ENCODE measurements around the gene ERMAP.
A peak's percentile ranks its signal among the peaks of the same experiment; 100 is the strongest.
"Not testable (repeated sequence)": the region's sequence is repeated elsewhere in the genome, so short reads cannot be mapped to it uniquely, and the experiment has no call there.

ERMAP gene

GRCh38 chr1:42845193-42845592 is 28.3 kb downstream of the ERMAP start:
- DNase-seq, result no peak

- DNase-seq, result no peak
Measured at GRCh38 chr1:42845866-42846256, 28.9 kb downstream of the ERMAP start.

GRCh38 chr1:42846257-42847110 is 29.6 kb downstream of the ERMAP start, which contains the start of gene ZNF691:
Gene ZNF691, plus strand, starts transcription at chr1:42846613. Its CDS starts 3,046 bp downstream, at chr1:42849659.
- DNase-seq, result peak; percentile 96

- no peak for DNase-seq
Measured at GRCh38 chr1:42847111-42847595, 30.2 kb downstream of the ERMAP start.

- no peak for DNase-seq
Measured at GRCh38 chr1:42847721-42848460, 31.0 kb downstream of the ERMAP start.

- DNase-seq, result no peak
Measured at GRCh38 chr1:42848823-42849537, 32.1 kb downstream of the ERMAP start.

GRCh38 chr1:42849944-42850343 is 33.0 kb downstream of the ERMAP start:
- no peak for DNase-seq

GRCh38 chr1:42851420-42851819 is 34.5 kb downstream of the ERMAP start:
- no peak for DNase-seq

GRCh38 chr1:42851960-42852607 is 35.2 kb downstream of the ERMAP start:
- DNase-seq, result no peak

GRCh38 chr1:42852608-42852980 is 35.7 kb downstream of the ERMAP start:
- DNase-seq, result no peak

GRCh38 chr1:42853116-42853884 is 36.4 kb downstream of the ERMAP start:
- no peak for DNase-seq

- DNase-seq, result not testable (repeated sequence)
Measured at GRCh38 chr1:42856554-42856953, 39.6 kb downstream of the ERMAP start.

- not testable (repeated sequence) for DNase-seq
Measured at GRCh38 chr1:42859366-42859765, 42.4 kb downstream of the ERMAP start.

- DNase-seq, result no peak
Measured at GRCh38 chr1:42860339-42861013, 43.6 kb downstream of the ERMAP start.

- no peak for DNase-seq
Measured at GRCh38 chr1:42861014-42861399, 44.1 kb downstream of the ERMAP start.

- no peak for DNase-seq
Measured at GRCh38 chr1:42866549-42866948, 49.6 kb downstream of the ERMAP start.

- DNase-seq, result not testable (repeated sequence)
Measured at GRCh38 chr1:42868466-42868865, 51.5 kb downstream of the ERMAP start.

GRCh38 chr1:42869254-42869653 is 52.3 kb downstream of the ERMAP start:
- DNase-seq, result not testable (repeated sequence)

- DNase-seq, result not testable (repeated sequence)
Measured at GRCh38 chr1:42869751-42870150, 52.8 kb downstream of the ERMAP start.

- not testable (repeated sequence) for DNase-seq
Measured at GRCh38 chr1:42873108-42873507, 56.2 kb downstream of the ERMAP start.

GRCh38 chr1:42873670-42874069 is 56.7 kb downstream of the ERMAP start:
- no peak for DNase-seq

All from retina (tissue), 1 donor.